Urinary bladder (tissue), 4 donors: Measurements from ENCODE around the gene SBNO1. TPM values are rescaled to one million over a fixed set of nuclear protein-coding genes. Genes with fewer than 3 reads are reported as not detected.
"Not testable (repeated sequence)": the region's sequence is repeated elsewhere in the genome, so short reads cannot be mapped to it uniquely, and the experiment has no call there.

ENCODE experiments used
- DNase-seq: peaks from one replicate; pipeline ENCODE4 v3.0.0-alpha.2; 2015; ENCODE audit errors: extremely low spot score
- H3K27ac ChIP-seq: one replicate; pipeline ENCODE4 v1.5.1; 2013; ENCODE audit warnings: low read depth, mild to moderate bottlenecking, moderate library complexity
- H3K36me3 ChIP-seq: one replicate; pipeline ENCODE4 v1.6.1; 2013; ENCODE audit warnings: mild to moderate bottlenecking, moderate library complexity; ENCODE audit not compliant: insufficient read depth
- H3K4me1 ChIP-seq: one replicate; pipeline ENCODE4 v1.6.1; 2013; ENCODE audit warnings: mild to moderate bottlenecking, moderate library complexity; ENCODE audit not compliant: insufficient read depth
- H3K4me3 ChIP-seq: one replicate; pipeline ENCODE4 v1.5.1; 2013; ENCODE audit warnings: low read depth, low read length
- WGBS: extraction: QIAGEN DNeasy Blood & Tissue Kit; methylation state at CpG from one replicate; pipeline ENCODE4 v1.1.7; 2013; 5-methylcytosine and 5-hydroxymethylcytosine counted together
- polyA plus RNA-seq: library from polyadenylated mRNA; stranded (reverse); fragments of 200-250 nt; gene quantifications from one replicate; pipeline ENCODE4 v1.2.3, GENCODE V29; 2013
- total RNA-seq: library from RNA; depleted of rRNA; stranded (reverse); fragments of >200 nt; gene quantifications from one replicate; pipeline ENCODE4 v1.2.3, GENCODE V29; 2014
- donor health status: healthy with polysubstance abuse.
- donor health status: healthy.

Gene SBNO1
- 30.2 TPM for total RNA-seq
- polyA plus RNA-seq = 7.1 TPM

GRCh38 chr12:123364532-123365024 is at the start of gene SBNO1:
SBNO1 (minus strand) TSS chr12:123364847; CDS start chr12:123350441, 14,406 bp downstream.
- Histone ChIP-seq H3K4me3 (peak within 1 kb of the TSS; percentile 90), H3K36me3 (no peaks in the 10 kb centered on the region), H3K27ac (peak within 1 kb of the TSS; percentile 93), H3K4me1 (no peaks in the 10 kb centered on the region)
- no peak for DNase-seq
- WGBS = under 1% methylated on average over 47 of the region's 47 CpGs

GRCh38 chr12:123410041-123410412 is 45.4 kb upstream of the SBNO1 start:
- H3K4me1 ChIP-seq = no peaks in the 10 kb centered on the region
- 93% methylated on average over 5 of the region's 5 CpGs for WGBS
- DNase-seq = no peak
- H3K36me3 ChIP-seq = peaks cover 2% of the 10 kb centered on the region
- no peak overlapping the region for H3K4me3 ChIP-seq
- H3K27ac ChIP-seq = no peak overlapping the region

DNA sequence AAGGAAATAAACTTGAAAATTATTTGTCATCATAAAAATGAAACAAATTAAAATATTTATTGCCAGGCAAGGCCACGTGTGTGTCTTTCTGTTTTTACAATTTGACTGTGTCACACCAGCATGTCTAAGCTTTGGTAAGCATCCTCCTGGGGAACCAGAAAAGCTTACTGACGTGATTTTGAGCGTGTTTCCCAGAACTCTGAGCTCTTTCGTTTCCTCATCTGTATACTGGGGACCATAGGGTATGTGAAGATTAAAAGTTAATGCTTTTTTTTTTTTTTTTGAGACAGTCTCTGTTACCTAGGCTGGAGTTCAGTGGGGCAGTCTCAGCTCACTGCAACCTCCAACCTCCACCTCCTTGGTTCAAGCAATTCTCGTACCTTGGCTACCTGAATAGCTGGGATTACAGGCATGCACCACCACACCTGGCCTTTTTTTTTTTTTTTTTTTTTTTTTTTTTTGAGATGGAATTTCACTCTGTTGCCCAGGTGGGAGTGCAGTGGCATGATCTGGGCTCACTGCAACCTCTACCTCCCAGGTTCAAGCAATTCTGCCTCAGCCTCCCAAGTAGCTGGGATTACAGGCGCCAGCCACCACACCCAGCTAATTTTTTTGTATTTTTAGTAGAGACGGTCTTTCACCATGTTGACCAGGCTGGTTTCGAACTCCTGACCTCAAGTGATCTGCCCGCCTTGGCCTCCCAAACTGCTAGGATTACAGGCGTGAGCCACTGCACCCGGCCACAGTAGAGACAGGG is 44.8 kb upstream of the SBNO1 start:
- H3K27ac ChIP-seq, H3K4me3 ChIP-seq, DNase-seq, H3K4me1 ChIP-seq, H3K36me3 ChIP-seq: not testable (repeated sequence)
- WGBS = 83% methylated on average over 11 of the region's 11 CpGs

GRCh38 chr12:123408619-123409018 is 44.0 kb upstream of the SBNO1 start:
- H3K36me3 ChIP-seq, DNase-seq: not testable (repeated sequence)
- 96% methylated on average over 7 of the region's 7 CpGs for WGBS

DNA sequence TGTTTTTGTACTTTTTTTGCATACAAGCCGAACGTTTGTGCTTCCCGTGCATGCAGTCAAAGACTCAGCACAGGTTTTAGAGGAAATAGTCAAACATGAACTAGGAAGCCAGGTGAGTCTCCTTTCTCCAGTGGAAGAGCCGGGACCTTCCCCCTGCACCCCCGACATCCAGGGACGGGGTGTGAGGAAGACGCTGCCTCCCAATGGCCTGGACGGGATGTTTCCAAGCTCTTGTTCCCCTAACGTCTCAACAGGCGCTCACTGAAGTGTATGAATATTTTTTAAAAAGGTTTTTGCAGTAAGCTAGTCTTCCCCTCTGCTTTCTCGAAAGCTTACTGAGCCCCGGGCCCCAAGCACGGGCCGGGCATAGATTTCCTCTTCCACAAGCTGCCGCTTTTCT is 43.3 kb upstream of the SBNO1 start:
- H3K4me1 ChIP-seq, DNase-seq, H3K36me3 ChIP-seq, H3K27ac ChIP-seq, H3K4me3 ChIP-seq: not testable (repeated sequence)
- 68% methylated on average over 15 of the region's 15 CpGs for WGBS

More at GRCh38 chr12:123408619-123409018, 44.0 kb upstream of the SBNO1 start:
- H3K4me1 ChIP-seq, H3K4me3 ChIP-seq, H3K27ac ChIP-seq: not testable (repeated sequence)

DNA sequence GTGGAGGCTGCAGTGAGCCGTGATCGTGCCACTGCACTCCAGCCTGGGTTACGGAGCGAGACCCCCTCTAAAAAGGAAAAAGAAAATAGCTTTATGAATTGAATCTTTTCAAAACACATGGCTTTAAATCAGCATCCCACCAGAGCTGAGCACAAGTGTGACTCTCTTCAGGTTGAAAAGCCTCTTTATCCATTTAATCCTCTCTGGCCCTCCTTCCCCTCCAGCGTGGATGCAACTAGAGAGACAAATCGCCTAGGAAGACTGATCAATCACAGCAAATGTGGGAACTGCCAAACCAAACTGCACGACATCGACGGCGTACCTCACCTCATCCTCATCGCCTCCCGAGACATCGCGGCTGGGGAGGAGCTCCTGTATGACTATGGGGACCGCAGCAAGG is 42.6 kb upstream of the SBNO1 start:
- H3K27ac ChIP-seq, DNase-seq, H3K4me3 ChIP-seq, H3K36me3 ChIP-seq, H3K4me1 ChIP-seq: not testable (repeated sequence)
- 90% methylated on average over 15 of the region's 15 CpGs for WGBS

DNA sequence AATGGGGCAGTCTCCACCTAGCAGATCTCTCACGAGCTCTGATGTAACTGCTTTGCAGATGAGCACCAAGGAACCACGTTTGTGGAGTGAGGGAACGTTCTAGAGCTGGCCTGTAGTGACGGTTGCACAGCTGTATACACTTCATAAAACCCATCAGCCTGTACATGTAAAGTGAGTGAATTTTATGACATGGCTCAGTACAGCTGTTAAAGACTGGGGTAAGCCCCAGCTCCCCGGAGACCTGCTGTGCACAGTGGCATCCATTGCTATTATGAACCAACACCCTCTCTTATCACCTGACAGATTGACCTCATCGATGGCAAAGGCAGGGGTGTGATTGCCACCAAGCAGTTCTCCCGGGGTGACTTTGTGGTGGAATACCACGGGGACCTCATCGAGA is 39.9 kb upstream of the SBNO1 start:
- Histone ChIP-seq H3K27ac (no peak overlapping the region), H3K36me3 (peaks cover 8% of the 10 kb centered on the region), H3K4me1 (no peaks in the 10 kb centered on the region), H3K4me3 (no peak overlapping the region)
- DNase-seq = no peak
- WGBS = 88% methylated on average over 9 of the region's 9 CpGs

DNA sequence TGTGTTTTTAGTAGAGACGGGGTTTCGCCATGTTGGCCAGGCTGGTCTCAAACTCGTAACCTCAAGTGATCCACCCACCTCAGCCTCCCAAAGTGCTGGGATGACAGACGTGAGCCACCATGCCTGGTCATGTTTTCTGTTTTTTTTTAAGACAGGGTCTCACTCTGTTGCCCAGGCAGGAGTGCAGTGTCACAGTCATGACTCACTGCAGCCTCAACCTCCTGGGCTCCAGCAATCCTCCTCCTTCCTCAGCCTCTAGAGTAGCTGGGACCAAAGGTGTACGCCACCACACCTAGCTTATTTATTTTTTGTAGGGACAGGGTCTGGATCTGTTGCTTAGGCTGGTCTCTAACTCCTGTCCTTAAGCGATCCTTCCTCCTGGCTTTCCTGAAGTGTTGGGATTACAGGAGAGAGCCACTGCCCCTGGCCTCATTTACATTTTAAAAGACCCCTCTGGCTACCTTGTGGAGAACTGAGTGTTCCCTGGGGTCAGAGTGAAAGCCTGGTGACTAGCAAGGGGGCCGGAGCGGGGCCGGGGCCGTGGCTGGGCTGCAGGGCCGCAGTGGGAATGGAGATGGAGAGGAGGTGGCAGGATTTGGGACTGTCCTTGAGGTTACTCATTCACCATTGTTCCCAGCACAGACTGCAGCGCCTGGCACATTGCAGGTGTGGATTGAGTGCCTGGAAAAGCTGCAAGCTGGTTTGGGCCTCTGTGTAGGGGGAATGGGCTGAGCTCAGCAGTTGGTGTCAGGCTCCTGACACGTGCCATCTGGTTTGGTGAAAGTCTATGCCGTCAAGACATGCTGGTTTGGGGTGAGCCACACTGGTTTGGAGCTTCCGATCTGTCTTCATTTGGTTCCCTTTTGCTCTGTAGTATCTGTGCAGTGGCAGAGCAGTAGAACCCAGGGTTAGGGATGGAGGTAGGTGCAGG is 37.4 kb upstream of the SBNO1 start:
- Histone ChIP-seq H3K4me1 (no peaks in the 10 kb centered on the region), H3K4me3 (no peak overlapping the region), H3K36me3 (peaks cover 8% of the 10 kb centered on the region), H3K27ac (no peak overlapping the region)
- no peak for DNase-seq
- WGBS = 75% methylated on average over 15 of the region's 15 CpGs

GRCh38 chr12:123399255-123399617 is 34.6 kb upstream of the SBNO1 start:
- DNase-seq = no peak
- peaks cover 4% of the 10 kb centered on the region for H3K36me3 ChIP-seq
- no peak overlapping the region for H3K27ac ChIP-seq
- no peaks in the 10 kb centered on the region for H3K4me1 ChIP-seq
- 74% methylated on average over 6 of the region's 6 CpGs for WGBS
- no peak overlapping the region for H3K4me3 ChIP-seq

DNA sequence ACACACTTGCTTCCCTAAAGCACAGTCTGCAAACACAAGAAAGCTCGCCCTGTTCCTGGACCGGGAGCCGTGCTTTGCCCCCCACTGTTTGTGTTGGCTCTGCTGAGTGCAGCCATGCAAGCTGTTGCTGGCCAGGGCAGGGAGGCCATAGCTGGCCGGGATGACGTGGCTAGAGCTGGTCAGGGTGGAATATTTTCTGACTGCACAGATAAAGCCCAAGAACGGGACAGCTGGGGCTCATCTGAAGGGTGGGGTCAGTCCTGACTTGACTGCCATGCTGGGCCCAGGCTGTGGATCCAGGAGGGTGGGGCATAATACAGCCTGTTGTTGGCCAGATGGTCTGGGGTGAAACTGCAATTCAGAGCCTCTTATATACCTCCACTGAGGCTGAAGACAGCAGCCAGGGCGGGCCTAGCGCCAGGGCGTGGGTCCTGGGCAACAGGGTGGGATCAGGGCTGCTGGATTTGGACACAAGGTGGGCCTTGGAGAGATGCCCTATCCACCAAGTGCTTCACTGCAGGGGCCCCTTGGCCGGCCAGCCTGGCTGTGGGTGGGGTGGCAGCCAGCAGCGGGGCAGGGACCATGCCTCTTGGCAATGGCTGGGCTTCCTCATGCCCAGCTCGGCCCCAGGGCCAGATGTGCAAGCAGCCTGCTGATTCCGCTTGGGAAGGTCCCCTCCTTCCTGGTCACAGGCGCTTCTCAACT is 34.1 kb upstream of the SBNO1 start:
- H3K36me3 ChIP-seq = peaks cover 3% of the 10 kb centered on the region
- H3K4me1 ChIP-seq = no peaks in the 10 kb centered on the region
- DNase-seq = no peak
- H3K4me3 ChIP-seq = no peak overlapping the region
- WGBS = 50% methylated on average over 14 of the region's 14 CpGs
- no peak overlapping the region for H3K27ac ChIP-seq

- no peak for DNase-seq
- H3K4me3 ChIP-seq = no peak overlapping the region
Measured at GRCh38 chr12:123398177-123398549, 33.5 kb upstream of the SBNO1 start.

DNA sequence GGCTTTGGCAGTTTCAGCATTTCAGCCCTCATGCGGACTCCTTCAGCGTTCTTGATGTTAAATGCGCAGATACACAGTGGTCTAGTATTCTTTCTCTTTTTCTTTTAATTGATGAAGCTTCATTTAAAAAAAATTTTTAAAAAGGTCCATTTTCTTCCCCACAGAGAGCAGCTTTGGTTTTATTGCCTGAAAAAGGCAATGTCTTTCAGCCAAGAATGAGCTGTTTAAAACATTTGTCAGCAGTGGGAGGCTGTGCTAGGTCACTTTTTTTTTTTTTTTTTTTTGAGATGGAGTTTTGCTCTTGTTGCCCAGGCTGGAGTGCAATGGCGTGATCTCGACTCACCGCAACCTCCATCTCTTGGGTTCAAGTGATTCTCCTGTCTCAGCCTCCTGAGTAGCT is 32.8 kb upstream of the SBNO1 start:
- no peak overlapping the region for H3K4me3 ChIP-seq
- WGBS = 75% methylated on average over 6 of the region's 6 CpGs

More at GRCh38 chr12:123398177-123398549, 33.5 kb upstream of the SBNO1 start:
- Histone ChIP-seq H3K36me3 (peaks cover 4% of the 10 kb centered on the region), H3K27ac (no peak overlapping the region), H3K4me1 (no peaks in the 10 kb centered on the region)
- 79% methylated on average over 10 of the region's 10 CpGs for WGBS

DNA sequence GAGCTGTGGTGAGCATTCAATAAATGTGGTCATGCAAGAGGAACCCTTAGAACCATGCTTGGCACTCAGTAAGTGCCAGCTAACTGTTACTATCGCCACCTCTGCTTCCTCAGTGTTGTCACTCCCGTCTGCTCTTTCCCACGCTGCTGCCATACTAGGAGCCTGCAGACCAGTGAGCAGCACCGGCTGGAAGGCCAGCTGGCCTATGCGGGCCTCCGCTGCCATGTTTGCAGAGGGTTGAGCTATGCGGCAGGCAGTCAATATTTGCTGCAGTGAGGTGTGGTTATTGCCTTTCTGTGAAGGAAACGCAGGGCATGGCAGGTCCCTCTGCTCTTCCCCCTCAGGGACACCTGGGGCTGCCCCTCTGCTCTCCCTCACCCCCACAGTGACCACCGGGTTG is 32.3 kb upstream of the SBNO1 start:
- Histone ChIP-seq H3K36me3 (peaks cover 4% of the 10 kb centered on the region), H3K4me1 (no peaks in the 10 kb centered on the region), H3K27ac (peak overlapping the region; percentile 25), H3K4me3 (no peak overlapping the region)
- DNase-seq = no peak
- 78% methylated on average over 9 of the region's 9 CpGs for WGBS

More for the DNA sequence above, 32.8 kb upstream of the SBNO1 start:
- H3K4me1 ChIP-seq = no peaks in the 10 kb centered on the region
- H3K27ac ChIP-seq = peak overlapping the region; percentile 25
- peaks cover 4% of the 10 kb centered on the region for H3K36me3 ChIP-seq
- no peak for DNase-seq
